ENCODE data around the gene TRIM17. TPM values are rescaled to one million over a fixed set of nuclear protein-coding genes. Genes with fewer than 3 reads are reported as not detected.

TRIM17 gene
- total RNA-seq, 1 experiment from 2014 or later = not detected

DNA sequence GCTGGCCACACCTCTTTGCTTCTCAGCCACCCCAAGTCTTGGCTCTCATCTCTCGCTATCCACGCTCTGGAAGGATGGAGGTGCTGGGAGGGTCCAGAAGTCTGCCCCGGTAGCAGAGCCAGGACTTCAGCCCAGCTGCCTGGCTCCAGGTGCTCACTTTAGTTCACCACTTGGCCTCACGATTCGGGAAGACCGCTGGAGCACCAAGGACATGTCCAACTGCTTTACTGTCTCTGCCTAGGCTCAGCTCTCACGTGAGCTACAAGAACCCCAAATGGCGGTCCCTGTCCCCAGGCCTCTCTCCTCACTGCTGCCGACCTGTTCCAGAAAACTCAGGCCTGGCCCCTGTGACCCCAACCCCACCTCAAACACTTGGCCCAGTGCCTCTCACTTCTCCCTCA is 13.4 kb downstream of the TRIM17 start:
- Histone ChIP-seq H3K4me3 (replicated peaks in 1 of 2; ENCODE audit: low read depth in 1 of 2, low read length in 2 of 2) (no peak overlapping the region), H3K27me3 (ENCODE audit: insufficient read depth, low read length) (no peaks in the 10 kb centered on the region), H4K20me1 (ENCODE audit: insufficient read depth) (no peaks in the 10 kb centered on the region), H3K27ac (ENCODE audit: low read depth, low read length) (no peak overlapping the region), H3K9me3 (ENCODE audit: control insufficient read depth in 1 of 2, insufficient read depth in 1 of 2, low read depth in 1 of 2, low read length in 2 of 2) (no peaks in the 10 kb centered on the region), H3K9me2 (ENCODE audit: insufficient read depth) (no peaks in the 10 kb centered on the region), H2AFZ (ENCODE audit: low read depth, low read length, poor library complexity, severe bottlenecking) (no peak overlapping the region), H3K4me1 (ENCODE audit: control insufficient read depth in 1 of 2, insufficient read depth in 2 of 2, low read length in 2 of 2) (peaks cover 9 to 21% of the 10 kb centered on the region in 2 experiments), H3K9ac (ENCODE audit: low read length) (no peak overlapping the region), H3K79me2 (ENCODE audit: insufficient read depth, low read length) (peaks cover 71% of the 10 kb centered on the region), H3K36me3 (ENCODE audit: control insufficient read depth in 1 of 2, insufficient read depth in 2 of 2, low read length in 2 of 2) (peaks cover 19 to 35% of the 10 kb centered on the region in 2 experiments; a peak in 3 of 4 replicates), H3K4me2 (ENCODE audit: low read length) (no peak overlapping the region)
- BruUV-seq (replicated peaks) = no TSS peak
- intact Hi-C loops (cut with micrococcal nuclease) = no loop called here
- TF ChIP-seq SRF (IDR thresholded peaks at IDR 0.05; ENCODE audit: low read depth) (no peak), MAX (IDR thresholded peaks at IDR 0.05) (no peak), POLR2A (IDR thresholded peaks at IDR 0.05; ENCODE audit: borderline replicate concordance, extremely low read depth, insufficient read depth, insufficient read length) (no peak), ZBTB33 (IDR thresholded peaks at IDR 0.05; ENCODE audit: extremely low read depth, insufficient replicate concordance, low read length) (no peak), ZFX (IDR thresholded peaks at IDR 0.05) (no peak), ELF1 (IDR thresholded peaks at IDR 0.05; ENCODE audit: borderline replicate concordance, low read depth) (no peak), EGR1 (IDR thresholded peaks at IDR 0.05; ENCODE audit: low read depth) (no peak), CBX3 (IDR thresholded peaks at IDR 0.05; ENCODE audit: low read depth) (no peak), EZH2phosphoT487 (IDR thresholded peaks at IDR 0.05; ENCODE audit: borderline replicate concordance) (no peak), YY1 (IDR thresholded peaks at IDR 0.05; ENCODE audit: extremely low read depth, insufficient replicate concordance, low read depth, low read length) (no peak), SP1 (IDR thresholded peaks at IDR 0.05; ENCODE audit: low read depth) (no peak), POLR2AphosphoS5 (IDR thresholded peaks at IDR 0.05; ENCODE audit: low read depth, low read length) (no peak), EZH2 (IDR thresholded peaks at IDR 0.05) (no peak)
- TF ChIP-seq, protein P1, sequence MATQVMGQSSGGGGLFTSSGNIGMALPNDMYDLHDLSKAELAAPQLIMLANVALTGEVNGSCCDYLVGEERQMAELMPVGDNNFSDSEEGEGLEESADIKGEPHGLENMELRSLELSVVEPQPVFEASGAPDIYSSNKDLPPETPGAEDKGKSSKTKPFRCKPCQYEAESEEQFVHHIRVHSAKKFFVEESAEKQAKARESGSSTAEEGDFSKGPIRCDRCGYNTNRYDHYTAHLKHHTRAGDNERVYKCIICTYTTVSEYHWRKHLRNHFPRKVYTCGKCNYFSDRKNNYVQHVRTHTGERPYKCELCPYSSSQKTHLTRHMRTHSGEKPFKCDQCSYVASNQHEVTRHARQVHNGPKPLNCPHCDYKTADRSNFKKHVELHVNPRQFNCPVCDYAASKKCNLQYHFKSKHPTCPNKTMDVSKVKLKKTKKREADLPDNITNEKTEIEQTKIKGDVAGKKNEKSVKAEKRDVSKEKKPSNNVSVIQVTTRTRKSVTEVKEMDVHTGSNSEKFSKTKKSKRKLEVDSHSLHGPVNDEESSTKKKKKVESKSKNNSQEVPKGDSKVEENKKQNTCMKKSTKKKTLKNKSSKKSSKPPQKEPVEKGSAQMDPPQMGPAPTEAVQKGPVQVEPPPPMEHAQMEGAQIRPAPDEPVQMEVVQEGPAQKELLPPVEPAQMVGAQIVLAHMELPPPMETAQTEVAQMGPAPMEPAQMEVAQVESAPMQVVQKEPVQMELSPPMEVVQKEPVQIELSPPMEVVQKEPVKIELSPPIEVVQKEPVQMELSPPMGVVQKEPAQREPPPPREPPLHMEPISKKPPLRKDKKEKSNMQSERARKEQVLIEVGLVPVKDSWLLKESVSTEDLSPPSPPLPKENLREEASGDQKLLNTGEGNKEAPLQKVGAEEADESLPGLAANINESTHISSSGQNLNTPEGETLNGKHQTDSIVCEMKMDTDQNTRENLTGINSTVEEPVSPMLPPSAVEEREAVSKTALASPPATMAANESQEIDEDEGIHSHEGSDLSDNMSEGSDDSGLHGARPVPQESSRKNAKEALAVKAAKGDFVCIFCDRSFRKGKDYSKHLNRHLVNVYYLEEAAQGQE (IDR thresholded peaks at IDR 0.05; ENCODE audit: low read depth) = no peak
- DNase-seq (ENCODE audit: low read depth, low spot score) (no peak), ATAC-seq (no peak)
- CTCF ChIA-PET = interaction anchor here (1.3 kb wide), 1 partner anchor 10 kb away, joined by 3 read pairs; no protein-coding TSS in a partner anchor
- RAD21 ChIA-PET (ENCODE audit: low non-redundant PET in 1 of 2, low total read pairs in 2 of 2, uncharacterized antibody in 2 of 2, unreplicated experiment in 2 of 2) = no interaction called here
- POLR2A ChIA-PET = interaction anchor here (1.6 kb wide), 1 partner anchor 54 kb away, joined by 3 read pairs; a partner anchor contains a TSS

Measured in HCT116 (cell line).